DND-41 (cell line): Measurements from ENCODE around the gene SOAT1.

Source experiments
- EZH2 ChIP-seq: IDR thresholded peaks from 3 replicates; pipeline ENCODE4 v1.6.1; 2012; ENCODE audit warnings: borderline replicate concordance, low read depth, mild to moderate bottlenecking, moderate library complexity, low read length, inconsistent platforms; ENCODE audit not compliant: severe bottlenecking
- TF ChIP-seq, protein P1 (sequence below): IDR thresholded peaks from 2 replicates; pipeline ENCODE4 v1.5.1; 2012; ENCODE audit warnings: borderline replicate concordance, low read length, moderate library complexity, mild to moderate bottlenecking; ENCODE audit not compliant: poor library complexity, severe bottlenecking; ENCODE audit errors: extremely low read depth

DNA sequence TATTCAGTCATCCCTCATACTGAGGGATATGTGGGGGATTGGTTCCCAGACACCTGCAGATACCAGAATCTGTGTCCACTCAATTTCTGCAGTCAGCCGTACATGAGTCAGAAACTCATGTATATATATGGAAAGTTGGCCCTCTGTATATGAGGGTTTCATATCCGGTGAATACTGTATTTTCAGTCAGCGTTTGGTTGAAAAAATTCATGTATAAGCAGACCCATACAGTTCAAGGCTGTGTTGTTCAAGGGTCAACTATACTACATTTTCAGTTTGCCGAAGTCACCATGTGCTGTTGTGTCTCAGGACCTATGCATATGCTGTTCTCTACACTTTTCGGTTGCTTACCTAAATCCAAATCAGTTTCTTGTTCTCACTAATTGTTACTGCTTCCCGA is 82.6 kb downstream of the SOAT1 start:
- TF ChIP-seq, protein P1, sequence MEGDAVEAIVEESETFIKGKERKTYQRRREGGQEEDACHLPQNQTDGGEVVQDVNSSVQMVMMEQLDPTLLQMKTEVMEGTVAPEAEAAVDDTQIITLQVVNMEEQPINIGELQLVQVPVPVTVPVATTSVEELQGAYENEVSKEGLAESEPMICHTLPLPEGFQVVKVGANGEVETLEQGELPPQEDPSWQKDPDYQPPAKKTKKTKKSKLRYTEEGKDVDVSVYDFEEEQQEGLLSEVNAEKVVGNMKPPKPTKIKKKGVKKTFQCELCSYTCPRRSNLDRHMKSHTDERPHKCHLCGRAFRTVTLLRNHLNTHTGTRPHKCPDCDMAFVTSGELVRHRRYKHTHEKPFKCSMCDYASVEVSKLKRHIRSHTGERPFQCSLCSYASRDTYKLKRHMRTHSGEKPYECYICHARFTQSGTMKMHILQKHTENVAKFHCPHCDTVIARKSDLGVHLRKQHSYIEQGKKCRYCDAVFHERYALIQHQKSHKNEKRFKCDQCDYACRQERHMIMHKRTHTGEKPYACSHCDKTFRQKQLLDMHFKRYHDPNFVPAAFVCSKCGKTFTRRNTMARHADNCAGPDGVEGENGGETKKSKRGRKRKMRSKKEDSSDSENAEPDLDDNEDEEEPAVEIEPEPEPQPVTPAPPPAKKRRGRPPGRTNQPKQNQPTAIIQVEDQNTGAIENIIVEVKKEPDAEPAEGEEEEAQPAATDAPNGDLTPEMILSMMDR = no peak
- no peak for TF ChIP-seq EZH2
